Transverse colon (tissue), 4 donors: ENCODE data around the gene TBL1X.

Experiments
- EP300 ChIP-seq: sonication (generic); formaldehyde crosslinking; IDR thresholded peaks from one replicate; pipeline ENCODE4 v1.6.1; 2017; ENCODE audit warnings: antibody characterized with exemption, low read depth
- POLR2A ChIP-seq: fragments of 450-650 bp; IDR thresholded peaks from one replicate; pipeline ENCODE4 v1.6.1; 2016; ENCODE audit warnings: antibody characterized with exemption, mild to moderate bottlenecking, moderate library complexity
- POLR2AphosphoS5 ChIP-seq, 3 donors: sonication (generic); formaldehyde crosslinking; IDR thresholded peaks; one replicate each; pipeline ENCODE4 v1.6.1; 2016; ENCODE audit warnings: antibody characterized with exemption in 3 of 3
- TF ChIP-seq, protein P1 (sequence below), 5 experiments: fragments of 200-600 bp in 3 of 5; fragments of 450-650 bp in 2 of 5; sonication (generic) in 3 of 5; IDR thresholded peaks; 1 replicate in 2 of 5; 2 replicates in 3 of 5; pipeline ENCODE4 v1.5.1; 2016 to 2017; ENCODE audit warnings: antibody characterized with exemption in 5 of 5, inconsistent platforms in 3 of 5, mild to moderate bottlenecking in 2 of 5, moderate library complexity in 1 of 5

DNA sequence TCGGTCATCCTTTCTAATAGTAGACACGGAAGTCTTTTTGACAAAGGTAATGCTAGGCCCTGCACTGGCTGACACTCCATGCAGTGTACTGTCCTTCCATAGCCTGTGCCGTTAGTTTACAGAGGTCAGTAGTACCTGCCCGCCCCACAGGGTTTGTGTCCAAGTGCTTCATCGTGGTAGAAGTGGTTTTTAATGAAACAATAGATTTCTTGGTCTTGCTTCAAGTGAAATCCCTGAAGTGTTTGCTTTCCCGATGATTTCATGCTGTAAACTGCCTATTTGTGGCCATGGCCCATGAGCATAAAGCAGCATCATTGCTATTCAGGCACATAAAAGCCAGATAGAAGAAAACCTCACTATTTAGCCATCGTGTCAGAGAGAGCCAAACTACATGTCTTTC lies 161.5 kb downstream of the TBL1X start:
- TF ChIP-seq POLR2A, result no peak
- TF ChIP-seq POLR2AphosphoS5 (IDR thresholded peaks at IDR 0.05), result no peak
- TF ChIP-seq, protein P1, sequence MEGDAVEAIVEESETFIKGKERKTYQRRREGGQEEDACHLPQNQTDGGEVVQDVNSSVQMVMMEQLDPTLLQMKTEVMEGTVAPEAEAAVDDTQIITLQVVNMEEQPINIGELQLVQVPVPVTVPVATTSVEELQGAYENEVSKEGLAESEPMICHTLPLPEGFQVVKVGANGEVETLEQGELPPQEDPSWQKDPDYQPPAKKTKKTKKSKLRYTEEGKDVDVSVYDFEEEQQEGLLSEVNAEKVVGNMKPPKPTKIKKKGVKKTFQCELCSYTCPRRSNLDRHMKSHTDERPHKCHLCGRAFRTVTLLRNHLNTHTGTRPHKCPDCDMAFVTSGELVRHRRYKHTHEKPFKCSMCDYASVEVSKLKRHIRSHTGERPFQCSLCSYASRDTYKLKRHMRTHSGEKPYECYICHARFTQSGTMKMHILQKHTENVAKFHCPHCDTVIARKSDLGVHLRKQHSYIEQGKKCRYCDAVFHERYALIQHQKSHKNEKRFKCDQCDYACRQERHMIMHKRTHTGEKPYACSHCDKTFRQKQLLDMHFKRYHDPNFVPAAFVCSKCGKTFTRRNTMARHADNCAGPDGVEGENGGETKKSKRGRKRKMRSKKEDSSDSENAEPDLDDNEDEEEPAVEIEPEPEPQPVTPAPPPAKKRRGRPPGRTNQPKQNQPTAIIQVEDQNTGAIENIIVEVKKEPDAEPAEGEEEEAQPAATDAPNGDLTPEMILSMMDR (IDR thresholded peaks at IDR 0.05), result no peak
- no peak for TF ChIP-seq EP300
